Esophagus muscularis mucosa (tissue), 3 donors: ENCODE measurements around the gene UCP2.

Source experiments
- CTCF ChIP-seq, 3 experiments: fragments of 200-600 bp in 2 of 3; fragments of 450-650 bp in 1 of 3; sonication (generic) in 2 of 3; IDR thresholded peaks; one replicate each; pipeline ENCODE4 v1.5.1; 2017 to 2019; ENCODE audit warnings: antibody characterized with exemption in 3 of 3, mild to moderate bottlenecking in 2 of 3, moderate library complexity in 1 of 3
- POLR2A ChIP-seq: fragments of 450-650 bp; IDR thresholded peaks from one replicate; pipeline ENCODE4 v1.6.1; 2017; ENCODE audit warnings: antibody characterized with exemption, moderate library complexity, mild to moderate bottlenecking, low read depth
- POLR2AphosphoS5 ChIP-seq, 2 donors: sonication (generic); formaldehyde crosslinking; IDR thresholded peaks; one replicate each; pipeline ENCODE4 v1.6.1; 2017; ENCODE audit warnings: antibody characterized with exemption in 2 of 2

- TF ChIP-seq POLR2AphosphoS5 (IDR thresholded peaks at IDR 0.05) (no peak), CTCF (IDR thresholded peaks at IDR 0.05) (no peak), POLR2A (no peak)
Observed at GRCh38 chr11:74002832-74003231, 20.2 kb upstream of the UCP2 start.
